Measurements from ENCODE around the gene PLK2.

- TF ChIP-seq CTCF (conservative IDR thresholded peaks at IDR 0.05; ENCODE audit: low read depth, low read length) (no peak), EZH2 (IDR thresholded peaks at IDR 0.05; ENCODE audit: low read length, unreplicated experiment) (no peak), EZH2phosphoT487 (IDR thresholded peaks at IDR 0.05; ENCODE audit: borderline replicate concordance, low read length) (no peak)
Observed at GRCh38 chr5:58481066-58481676, 21.3 kb upstream of the PLK2 start.
